GM12873 (cell line): ENCODE data around the gene BCAS3.

Source experiments
- CTCF ChIP-seq: IDR thresholded peaks from 2 replicates; pipeline ENCODE4 v1.5.1; 2012; ENCODE audit warnings: low read depth, mild to moderate bottlenecking, moderate library complexity, low read length, control low read depth; ENCODE audit not compliant: insufficient read depth; ENCODE audit errors: missing control alignments

BCAS3 gene

GRCh38 chr17:61054436-61054835 lies 376.8 kb downstream of the BCAS3 start:
- no peak for TF ChIP-seq CTCF

GRCh38 chr17:61057257-61057656 lies 379.6 kb downstream of the BCAS3 start:
- TF ChIP-seq CTCF: no peak

- TF ChIP-seq CTCF: no peak
These were observed 380.4 kb downstream of the BCAS3 start for GRCh38 chr17:61058066-61058465.

GRCh38 chr17:61063528-61063927 lies 385.9 kb downstream of the BCAS3 start:
- TF ChIP-seq CTCF: no peak

GRCh38 chr17:61064087-61064951 lies 386.7 kb downstream of the BCAS3 start:
- no peak for TF ChIP-seq CTCF

- no peak for TF ChIP-seq CTCF
These were observed 387.7 kb downstream of the BCAS3 start for GRCh38 chr17:61065263-61065773.

GRCh38 chr17:61066062-61066461 lies 388.4 kb downstream of the BCAS3 start:
- no peak for TF ChIP-seq CTCF
